Measurements from ENCODE around the gene MEF2C. TPM values are rescaled to one million over a fixed set of nuclear protein-coding genes. Genes with fewer than 3 reads are reported as not detected.

MEF2C gene
- total RNA-seq, 2 donors from 2014 or later: 0.64 to 0.86 TPM

GRCh38 chr5:88702332-88702731 lies 180.7 kb downstream of the MEF2C start:
- TF ChIP-seq, protein P1, sequence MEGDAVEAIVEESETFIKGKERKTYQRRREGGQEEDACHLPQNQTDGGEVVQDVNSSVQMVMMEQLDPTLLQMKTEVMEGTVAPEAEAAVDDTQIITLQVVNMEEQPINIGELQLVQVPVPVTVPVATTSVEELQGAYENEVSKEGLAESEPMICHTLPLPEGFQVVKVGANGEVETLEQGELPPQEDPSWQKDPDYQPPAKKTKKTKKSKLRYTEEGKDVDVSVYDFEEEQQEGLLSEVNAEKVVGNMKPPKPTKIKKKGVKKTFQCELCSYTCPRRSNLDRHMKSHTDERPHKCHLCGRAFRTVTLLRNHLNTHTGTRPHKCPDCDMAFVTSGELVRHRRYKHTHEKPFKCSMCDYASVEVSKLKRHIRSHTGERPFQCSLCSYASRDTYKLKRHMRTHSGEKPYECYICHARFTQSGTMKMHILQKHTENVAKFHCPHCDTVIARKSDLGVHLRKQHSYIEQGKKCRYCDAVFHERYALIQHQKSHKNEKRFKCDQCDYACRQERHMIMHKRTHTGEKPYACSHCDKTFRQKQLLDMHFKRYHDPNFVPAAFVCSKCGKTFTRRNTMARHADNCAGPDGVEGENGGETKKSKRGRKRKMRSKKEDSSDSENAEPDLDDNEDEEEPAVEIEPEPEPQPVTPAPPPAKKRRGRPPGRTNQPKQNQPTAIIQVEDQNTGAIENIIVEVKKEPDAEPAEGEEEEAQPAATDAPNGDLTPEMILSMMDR (conservative IDR thresholded peaks at IDR 0.05): no peak
- H3K9ac ChIP-seq (ENCODE audit: extremely low read depth, low read length, poor library complexity, severe bottlenecking): no peak overlapping the region
- H3K27me3 ChIP-seq (ENCODE audit: control insufficient read depth, insufficient read depth, low read length, poor library complexity, severe bottlenecking): peaks cover 31% of the 10 kb centered on the region
- Mint-ChIP-seq H3K27me3 (ENCODE audit: insufficient read depth) (peaks cover 43% of the 10 kb centered on the region), H3K4me1 (peaks cover 14% of the 10 kb centered on the region), H3K36me3 (ENCODE audit: low read depth) (no peaks in the 10 kb centered on the region), H3K4me3 (no peak overlapping the region), H3K27ac (no peak overlapping the region), H3K9me3 (no peaks in the 10 kb centered on the region)
- no peaks in the 10 kb centered on the region for H3K4me1 ChIP-seq (ENCODE audit: control insufficient read depth, insufficient read depth, low read length)
- no peaks in the 10 kb centered on the region for H3K9me3 ChIP-seq (ENCODE audit: control insufficient read depth, low read length)
- H3K4me3 ChIP-seq (ENCODE audit: low read length): peak overlapping the region; percentile 13
- no peak overlapping the region for H3K27ac ChIP-seq (ENCODE audit: low read depth, low read length)
- no peaks in the 10 kb centered on the region for H3K36me3 ChIP-seq (ENCODE audit: control insufficient read depth, insufficient read depth, low read length)
- WGBS, 2 experiments (ENCODE audit: insufficient coverage in 1 of 2, insufficient read length in 1 of 2): 42 to 54% methylated on average over 2 to 4 of the region's 4 CpGs
- DNase-seq: peak; percentile 58

GRCh38 chr5:88700121-88700520 lies 182.9 kb downstream of the MEF2C start:
- no peaks in the 10 kb centered on the region for H3K4me1 ChIP-seq (ENCODE audit: control insufficient read depth, insufficient read depth, low read length)
- H3K4me3 ChIP-seq (ENCODE audit: low read length): no peak overlapping the region
- Mint-ChIP-seq H3K4me1 (peaks cover 14% of the 10 kb centered on the region), H3K36me3 (ENCODE audit: low read depth) (no peaks in the 10 kb centered on the region), H3K4me3 (no peak overlapping the region), H3K27me3 (ENCODE audit: insufficient read depth) (peaks cover 62% of the 10 kb centered on the region), H3K27ac (no peak overlapping the region), H3K9me3 (peaks cover 2% of the 10 kb centered on the region)
- no peak overlapping the region for H3K9ac ChIP-seq (ENCODE audit: extremely low read depth, low read length, poor library complexity, severe bottlenecking)
- H3K9me3 ChIP-seq (ENCODE audit: control insufficient read depth, low read length): no peaks in the 10 kb centered on the region
- H3K27me3 ChIP-seq (ENCODE audit: control insufficient read depth, insufficient read depth, low read length, poor library complexity, severe bottlenecking): peaks cover 53% of the 10 kb centered on the region
- TF ChIP-seq, protein P1 (conservative IDR thresholded peaks at IDR 0.05): no peak
- DNase-seq: no peak
- H3K27ac ChIP-seq (ENCODE audit: low read depth, low read length): no peak overlapping the region
- H3K36me3 ChIP-seq (ENCODE audit: control insufficient read depth, insufficient read depth, low read length): no peaks in the 10 kb centered on the region

DNA sequence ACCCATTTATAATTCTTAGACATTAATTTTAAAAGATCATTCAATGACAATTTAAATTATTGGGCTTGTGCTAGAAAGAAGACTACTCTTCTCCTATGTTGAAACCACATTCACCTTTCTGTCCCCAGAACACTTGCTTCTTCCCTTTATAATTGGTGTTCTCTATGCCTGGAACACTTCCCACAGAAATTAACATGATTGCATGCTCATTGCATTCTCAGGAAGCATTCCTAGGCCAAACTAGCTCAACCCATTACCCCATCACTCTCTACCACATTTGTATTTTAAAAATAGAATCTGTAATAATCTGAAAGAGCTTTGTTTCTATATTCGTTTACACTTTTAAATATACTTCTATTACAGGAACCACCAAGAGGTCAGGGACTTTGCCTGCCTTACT lies 184.7 kb downstream of the MEF2C start:
- Mint-ChIP-seq H3K36me3 (ENCODE audit: low read depth) (no peaks in the 10 kb centered on the region), H3K4me3 (no peak overlapping the region), H3K27ac (no peak overlapping the region), H3K27me3 (ENCODE audit: insufficient read depth) (peaks cover 80% of the 10 kb centered on the region), H3K4me1 (peaks cover 15% of the 10 kb centered on the region), H3K9me3 (peaks cover 7% of the 10 kb centered on the region)
- H3K36me3 ChIP-seq (ENCODE audit: control insufficient read depth, insufficient read depth, low read length): no peaks in the 10 kb centered on the region
- H3K27me3 ChIP-seq (ENCODE audit: control insufficient read depth, insufficient read depth, low read length, poor library complexity, severe bottlenecking): peaks cover 72% of the 10 kb centered on the region
- H3K4me1 ChIP-seq (ENCODE audit: control insufficient read depth, insufficient read depth, low read length): no peaks in the 10 kb centered on the region
- whole genome bisulfite sequencing, 2 experiments (ENCODE audit: insufficient coverage in 1 of 2, insufficient read length in 1 of 2): no CpG with 5 or more reads among the region's 1 CpG
- H3K9ac ChIP-seq (ENCODE audit: extremely low read depth, low read length, poor library complexity, severe bottlenecking): no peak overlapping the region
- no peaks in the 10 kb centered on the region for H3K9me3 ChIP-seq (ENCODE audit: control insufficient read depth, low read length)
- no peak overlapping the region for H3K4me3 ChIP-seq (ENCODE audit: low read length)
- TF ChIP-seq, protein P1 (conservative IDR thresholded peaks at IDR 0.05): no peak
- H3K27ac ChIP-seq (ENCODE audit: low read depth, low read length): no peak overlapping the region
- DNase-seq: no peak
